Keratinocyte (primary cell): ENCODE data around the gene CFAP73. TPM values are rescaled to one million over a fixed set of nuclear protein-coding genes. Genes with fewer than 3 reads are reported as not detected.

Experiments used
- DNase-seq: peaks from one replicate; pipeline ENCODE4 v3.0.0-alpha.2; 2011; ENCODE audit warnings: low read depth, missing footprints, low spot score
- FAIRE-seq: peaks from 2 replicates; lab custom pipeline; 2011; peaks lifted over from hg19 to GRCh38; lab: Jason Lieb, UNC
- H2AFZ ChIP-seq: 2 replicates; pipeline ENCODE4 v1.6.0; 2012; ENCODE audit warnings: low read length, control low read depth, inconsistent platforms; ENCODE audit not compliant: control insufficient read depth
- H3K27ac ChIP-seq: 2 replicates; pipeline ENCODE4 v1.5.1; 2011; ENCODE audit warnings: low read length; ENCODE audit not compliant: control insufficient read depth, insufficient read depth
- H3K27me3 ChIP-seq: 3 replicates; pipeline ENCODE4 v1.6.0; 2011; ENCODE audit warnings: low read length; ENCODE audit not compliant: control insufficient read depth, insufficient read depth; ENCODE audit errors: extremely low read depth
- H3K36me3 ChIP-seq, 2 experiments: 2 replicates in 1 of 2; 3 replicates in 1 of 2; pipeline ENCODE4 v1.5.1; 2011; ENCODE audit warnings: low read length in 2 of 2, mild to moderate bottlenecking in 1 of 2; ENCODE audit not compliant: control insufficient read depth in 2 of 2, insufficient read depth in 2 of 2; ENCODE audit errors: extremely low read depth in 1 of 2
- H3K4me1 ChIP-seq: 3 replicates; pipeline ENCODE4 v1.5.1; 2011; ENCODE audit warnings: low read length; ENCODE audit not compliant: control insufficient read depth, insufficient read depth; ENCODE audit errors: extremely low read depth
- H3K4me2 ChIP-seq: 3 replicates; pipeline ENCODE4 v1.6.0; 2011; ENCODE audit warnings: low read depth, low read length; ENCODE audit not compliant: control insufficient read depth, insufficient read depth; ENCODE audit errors: extremely low read depth
- H3K4me3 ChIP-seq, 3 experiments: fragments of 200-600 bp in 1 of 3; sonication (generic) in 1 of 3; 2 replicates in 2 of 3; 3 replicates in 1 of 3; pipeline ENCODE4 v1.5.1; 2011 to 2016; ENCODE audit warnings: low read length in 3 of 3, mild to moderate bottlenecking in 3 of 3, control low read depth in 2 of 3, inconsistent platforms in 1 of 3, low read depth in 1 of 3, mixed read lengths in 1 of 3, mixed run types in 1 of 3, moderate library complexity in 1 of 3; ENCODE audit not compliant: control insufficient read depth in 2 of 3, insufficient read depth in 2 of 3; ENCODE audit errors: extremely low read depth in 1 of 3
- H3K79me2 ChIP-seq: 2 replicates; pipeline ENCODE4 v1.6.0; 2012; ENCODE audit warnings: low read length; ENCODE audit not compliant: control insufficient read depth, insufficient read depth
- H3K9ac ChIP-seq: 3 replicates; pipeline ENCODE4 v1.6.0; 2011; ENCODE audit warnings: low read length; ENCODE audit not compliant: control insufficient read depth, insufficient read depth; ENCODE audit errors: extremely low read depth
- H3K9me1 ChIP-seq: 3 replicates; pipeline ENCODE4 v1.6.0; 2011; ENCODE audit warnings: low read length; ENCODE audit not compliant: control insufficient read depth, insufficient read depth; ENCODE audit errors: extremely low read depth
- H3K9me3 ChIP-seq: 2 replicates; pipeline ENCODE4 v1.5.1; 2012; ENCODE audit warnings: low read depth, low read length; ENCODE audit not compliant: control insufficient read depth
- H4K20me1 ChIP-seq: 3 replicates; pipeline ENCODE4 v1.6.0; 2011; ENCODE audit warnings: low read length; ENCODE audit not compliant: control insufficient read depth, insufficient read depth; ENCODE audit errors: extremely low read depth
- CTCF ChIP-seq, 3 experiments: IDR thresholded peaks in 1 of 3; conservative IDR thresholded peaks in 1 of 3; optimal IDR thresholded peaks in 1 of 3; 2 replicates in 2 of 3; 3 replicates in 1 of 3; pipeline versions ENCODE3 to v1.5.1; 2011; ENCODE audit warnings: low read length in 3 of 3, mild to moderate bottlenecking in 3 of 3, moderate library complexity in 2 of 3, control low read depth in 1 of 3, inconsistent platforms in 1 of 3; ENCODE audit not compliant: insufficient read depth in 2 of 3; ENCODE audit errors: extremely low read depth in 1 of 3
- EZH2 ChIP-seq: IDR thresholded peaks from one replicate; pipeline ENCODE4 v1.6.1; 2012; ENCODE audit warnings: inconsistent platforms, mild to moderate bottlenecking, low read length, moderate library complexity
- dilution Hi-C: fragments of 300-500 bp; cut with MboI; formaldehyde crosslinking; loops from one replicate; pipeline ENCODE4 v1.7.0; 2020; ENCODE audit warnings: low sequenced_read_pairs; ENCODE audit not compliant: extremely low pct_ligation_motif_present
- polyA plus RNA-seq, 5 experiments: library from polyadenylated mRNA; depleted of rRNA in 3 of 5; stranded (reverse) in 3 of 5; stranded (forward) in 1 of 5; unstranded in 1 of 5; fragments of >200 nt; gene quantifications; 1 replicate in 1 of 5; 2 replicates in 3 of 5; 3 replicates in 1 of 5; pipeline versions ENCODE4 v1.2.1 to v1.2.3, GENCODE V29; 2011 to 2012; ENCODE audit warnings: missing spikeins in 2 of 5, low read depth in 1 of 5, low replicate concordance in 1 of 5

Gene CFAP73
- polyA plus RNA-seq, 1 donor (not counting 4 experiments of a cell fraction or from before 2014, with no cell fraction given) = not detected

DNA sequence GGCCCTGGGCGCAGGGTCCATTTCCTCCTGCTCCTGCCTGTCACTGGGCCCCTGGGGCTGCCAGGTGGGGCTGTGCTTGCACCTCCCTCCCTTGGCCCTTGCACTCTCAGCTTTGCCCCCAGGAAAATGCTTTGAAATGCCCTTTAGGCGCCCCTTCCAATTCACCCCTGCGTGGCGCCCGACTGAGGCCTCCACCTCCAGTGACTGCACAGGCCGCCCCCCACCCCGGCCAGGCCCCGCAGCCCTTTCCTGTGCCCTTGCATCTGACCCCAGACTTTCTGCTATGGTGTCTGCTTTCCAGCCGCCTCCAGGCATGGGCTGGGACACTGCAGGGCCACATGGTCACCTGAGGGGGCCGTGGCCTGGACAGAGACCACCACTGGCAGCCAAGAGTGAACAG lies 18.3 kb downstream of the CFAP73 start:
- H3K27me3 ChIP-seq = no peaks in the 10 kb centered on the region
- no peak overlapping the region for H3K4me2 ChIP-seq
- TF ChIP-seq CTCF (optimal IDR thresholded peaks at IDR 0.05 in 1 of 3, IDR thresholded peaks at IDR 0.05 in 1 of 3, conservative IDR thresholded peaks at IDR 0.05 in 1 of 3; ENCODE audit: extremely low read depth in 1 of 3, insufficient read depth in 2 of 3, low read length in 3 of 3) (no peak), EZH2 (no peak)
- H3K4me1 ChIP-seq = no peaks in the 10 kb centered on the region
- H3K36me3 ChIP-seq = peaks cover 52 to 56% of the 10 kb centered on the region in 2 experiments
- no peak overlapping the region for H3K4me3 ChIP-seq
- no peaks in the 10 kb centered on the region for H4K20me1 ChIP-seq
- H2AFZ ChIP-seq = no peak overlapping the region
- no peaks in the 10 kb centered on the region for H3K9me3 ChIP-seq
- dilution Hi-C loops = loop anchor here (25.0 kb wide), 1 partner anchor 106 kb away; the partner anchor contains the start of gene DTX1
- H3K9me1 ChIP-seq = no peaks in the 10 kb centered on the region
- no peak overlapping the region for H3K27ac ChIP-seq
- DNase-seq = no peak
- H3K9ac ChIP-seq = no peak overlapping the region
- FAIRE-seq = no peak
- H3K79me2 ChIP-seq = no peaks in the 10 kb centered on the region

- Histone ChIP-seq H3K36me3 (peaks cover 52 to 58% of the 10 kb centered on the region in 2 experiments), H3K9ac (no peak overlapping the region), H3K4me2 (no peak overlapping the region), H3K9me3 (no peaks in the 10 kb centered on the region), H3K9me1 (no peaks in the 10 kb centered on the region), H4K20me1 (no peaks in the 10 kb centered on the region), H3K4me3 (no peak overlapping the region), H3K27me3 (no peaks in the 10 kb centered on the region), H3K27ac (no peak overlapping the region), H2AFZ (no peak overlapping the region), H3K4me1 (no peaks in the 10 kb centered on the region), H3K79me2 (no peaks in the 10 kb centered on the region)
- FAIRE-seq = no peak
- DNase-seq = no peak
- dilution Hi-C loops = loop anchor here (25.0 kb wide), 1 partner anchor 107 kb away; the partner anchor contains the start of gene DTX1
- no peak for TF ChIP-seq EZH2
- TF ChIP-seq CTCF (optimal IDR thresholded peaks at IDR 0.05 in 1 of 3, IDR thresholded peaks at IDR 0.05 in 1 of 3, conservative IDR thresholded peaks at IDR 0.05 in 1 of 3; ENCODE audit: extremely low read depth in 1 of 3, insufficient read depth in 2 of 3, low read length in 3 of 3) = no peak
Measured at GRCh38 chr12:113169697-113170096, 20.2 kb downstream of the CFAP73 start.
